LNCAP (cell line): Measurements from ENCODE around the gene ZNF200.

ENCODE experiments used
- CTCF ChIP-seq: fragments of 450-650 bp; IDR thresholded peaks from 2 replicates; pipeline ENCODE4 v1.5.1; 2017; ENCODE audit warnings: mild to moderate bottlenecking

Gene ZNF200

GRCh38 chr16:3207086-3207953 is 27.6 kb downstream of the ZNF200 start:
- TF ChIP-seq CTCF, result no peak

- no peak for TF ChIP-seq CTCF
Measured at GRCh38 chr16:3202903-3203539, 31.9 kb downstream of the ZNF200 start.

GRCh38 chr16:3198334-3199072 is 36.5 kb downstream of the ZNF200 start:
- no peak for TF ChIP-seq CTCF

GRCh38 chr16:3195975-3196374 is 39.0 kb downstream of the ZNF200 start:
- TF ChIP-seq CTCF, result no peak

GRCh38 chr16:3194792-3195191 is 40.2 kb downstream of the ZNF200 start:
- no peak for TF ChIP-seq CTCF

GRCh38 chr16:3193221-3194212 is 41.4 kb downstream of the ZNF200 start:
- no peak for TF ChIP-seq CTCF
